GM12878 (cell line): Measurements from ENCODE around the gene PDE9A. TPM values are rescaled to one million over a fixed set of nuclear protein-coding genes. Genes with fewer than 3 reads are reported as not detected.

Experiments
- ATAC-seq: fragments of 200-7000 bp; cut with Tn5 transposase; 3 replicates; pipeline ENCODE4 v1.9.1; 2020; ENCODE audit warnings: mild to moderate bottlenecking, moderate library complexity
- BruUV-seq: library from RNA; stranded (reverse); fragments of 400-500 nt; replicated peaks from 2 replicates; lab custom pipeline; 2021; lab: Mats Ljungman, UMichigan
- CTCF ChIA-PET: fragments of 300-600 bp; sonication (Branson Sonifier 250); formaldehyde crosslinking; extraction: SDS; loops from one replicate; lab custom pipeline; 2021; ENCODE audit warnings: inconsistent platforms; lab: Yijun Ruan, JAX
- POLR2A ChIA-PET: fragments of 350-600 bp; formaldehyde crosslinking; extraction: SDS; loops from one replicate; lab custom pipeline; 2021; ENCODE audit warnings: inconsistent platforms; lab: Charles Lee
- RAD21 ChIA-PET: fragments of 300-600 bp; sonication (Branson Sonifier 250); formaldehyde crosslinking; loops from one replicate; lab custom pipeline; 2023; ENCODE audit warnings: antibody characterized with exemption; ENCODE audit not compliant: unreplicated experiment; lab: Charles Lee
- SMC1A ChIA-PET: fragments of 300-600 bp; sonication (Branson Sonifier 250); formaldehyde crosslinking; loops from one replicate; lab custom pipeline; 2023; ENCODE audit not compliant: unreplicated experiment, uncharacterized antibody; lab: Charles Lee
- DNase-seq: peaks from one replicate; pipeline ENCODE4 v3.0.0-alpha.2; 2011; ENCODE audit warnings: low read depth, low spot score
- FAIRE-seq: peaks from 3 replicates; lab custom pipeline; 2011; peaks lifted over from hg19 to GRCh38; lab: Jason Lieb, UNC
- H2AFZ ChIP-seq: 2 replicates; pipeline ENCODE4 v1.6.0; 2011; ENCODE audit warnings: low read depth, low read length, control low read depth; ENCODE audit not compliant: control insufficient read depth
- H3K27ac ChIP-seq: 2 replicates; pipeline ENCODE4 v1.5.1; 2011; ENCODE audit warnings: control low read depth; ENCODE audit not compliant: control insufficient read depth, insufficient read depth
- H3K27me3 ChIP-seq, 2 experiments: replicated peaks in 1 of 2; 2 replicates each; pipeline versions ENCODE4 v1.6.0 to v1.6.1; 2011; ENCODE audit warnings: low read length in 1 of 2; ENCODE audit not compliant: control insufficient read depth in 2 of 2, insufficient read depth in 2 of 2
- H3K36me3 ChIP-seq, 2 experiments: 2 replicates each; pipeline ENCODE4 v1.5.1; 2011; ENCODE audit warnings: low read length in 1 of 2; ENCODE audit not compliant: control insufficient read depth in 2 of 2, insufficient read depth in 2 of 2
- H3K4me1 ChIP-seq: 2 replicates; pipeline ENCODE4 v1.6.1; 2011; ENCODE audit warnings: mild to moderate bottlenecking, low read length, moderate library complexity, mixed read lengths; ENCODE audit not compliant: control insufficient read depth, insufficient read depth
- H3K4me2 ChIP-seq: 2 replicates; pipeline ENCODE4 v1.6.0; 2011; ENCODE audit warnings: control low read depth; ENCODE audit not compliant: control insufficient read depth, insufficient read depth
- H3K4me3 ChIP-seq: fragments of 200-600 bp; sonication (generic); 2 replicates; pipeline ENCODE4 v1.5.1; 2016
- H3K79me2 ChIP-seq: 2 replicates; pipeline ENCODE4 v1.6.0; 2011; ENCODE audit warnings: low read length; ENCODE audit not compliant: control insufficient read depth, insufficient read depth
- H3K9ac ChIP-seq: 2 replicates; pipeline ENCODE4 v1.8.0; 2011; ENCODE audit warnings: low read length, control low read depth, mixed read lengths; ENCODE audit not compliant: control insufficient read depth, insufficient read depth
- H3K9me3 ChIP-seq: replicated peaks from 3 replicates; pipeline ENCODE4 v1.5.1; 2011; ENCODE audit warnings: mild to moderate bottlenecking, low read length; ENCODE audit not compliant: control insufficient read depth, insufficient read depth
- H4K20me1 ChIP-seq: 2 replicates; pipeline ENCODE4 v1.6.0; 2011; ENCODE audit not compliant: control insufficient read depth, insufficient read depth
- BCL3 ChIP-seq: IDR thresholded peaks from 2 replicates; pipeline ENCODE4 v1.6.1; 2011; ENCODE audit warnings: borderline replicate concordance, low read depth, mild to moderate bottlenecking, moderate library complexity, low read length; ENCODE audit not compliant: insufficient read depth, poor library complexity, severe bottlenecking
- CHD4 ChIP-seq: fragments of 200-600 bp; sonication (generic); IDR thresholded peaks from 2 replicates; pipeline ENCODE4 v1.6.1; 2016; ENCODE audit warnings: mild to moderate bottlenecking
- E2F4 ChIP-seq: IDR thresholded peaks from 2 replicates; pipeline ENCODE4 v1.6.1; 2012; ENCODE audit warnings: low read depth, low read length, improper control_type of control experiment
- EP300 ChIP-seq, 2 experiments: fragments of 150-350 bp in 1 of 2; IDR thresholded peaks; 2 replicates each; pipeline ENCODE4 v1.6.1; 2011 to 2012; ENCODE audit warnings: low read depth in 2 of 2, low read length in 2 of 2, borderline replicate concordance in 1 of 2, improper control_type of control experiment in 1 of 2, inconsistent platforms in 1 of 2; ENCODE audit not compliant: control insufficient read depth in 1 of 2
- JUNB ChIP-seq: IDR thresholded peaks from 2 replicates; pipeline ENCODE4 v1.6.1; 2016; ENCODE audit warnings: antibody characterized with exemption, mild to moderate bottlenecking
- KAT2A ChIP-seq: conservative IDR thresholded peaks from 2 replicates; pipeline ENCODE4 v1.6.1; 2011; ENCODE audit warnings: low read depth, low read length; ENCODE audit not compliant: control insufficient read depth
- MTA2 ChIP-seq: fragments of 450-650 bp; IDR thresholded peaks from 2 replicates; pipeline ENCODE4 v1.6.1; 2016; ENCODE audit warnings: low read depth, mild to moderate bottlenecking, moderate library complexity
- NR2C2 ChIP-seq: IDR thresholded peaks from 2 replicates; pipeline ENCODE4 v1.6.1; 2011; ENCODE audit warnings: borderline replicate concordance, low read depth; ENCODE audit not compliant: control insufficient read depth, insufficient read length
- NR2F1 ChIP-seq: fragments of 450-650 bp; conservative IDR thresholded peaks from 2 replicates; pipeline ENCODE4 v1.6.1; 2017; ENCODE audit warnings: mild to moderate bottlenecking
- NRF1 ChIP-seq: conservative IDR thresholded peaks from 2 replicates; pipeline ENCODE4 v1.6.1; 2011; ENCODE audit warnings: mild to moderate bottlenecking, low read depth, low read length, improper control_type of control experiment
- PAX5 ChIP-seq: IDR thresholded peaks from 2 replicates; pipeline ENCODE4 v1.6.1; 2011; ENCODE audit warnings: low read depth, low read length, borderline replicate concordance
- POLR2AphosphoS5 ChIP-seq: IDR thresholded peaks from 2 replicates; pipeline ENCODE4 v1.6.1; 2011; ENCODE audit warnings: mild to moderate bottlenecking, low read length, inconsistent platforms
- SMAD5 ChIP-seq: IDR thresholded peaks from 2 replicates; pipeline ENCODE4 v1.6.1; 2016; ENCODE audit warnings: antibody characterized with exemption, low read depth
- SUPT20H ChIP-seq: IDR thresholded peaks from 2 replicates; pipeline ENCODE4 v1.6.1; 2011; ENCODE audit warnings: low read depth, mild to moderate bottlenecking, low read length, moderate library complexity, borderline replicate concordance; ENCODE audit not compliant: control insufficient read depth
- TAF1 ChIP-seq: IDR thresholded peaks from 2 replicates; pipeline ENCODE4 v1.6.1; 2011; ENCODE audit warnings: mild to moderate bottlenecking, low read depth, low read length, borderline replicate concordance
- TCF7 ChIP-seq: IDR thresholded peaks from 2 replicates; pipeline ENCODE4 v1.6.1; 2014; ENCODE audit warnings: antibody characterized with exemption, borderline replicate concordance
- YY1 ChIP-seq: IDR thresholded peaks from 2 replicates; pipeline ENCODE4 v1.6.1; 2011; ENCODE audit warnings: low read depth, mild to moderate bottlenecking, low read length
- ZNF207 ChIP-seq: fragments of 450-650 bp; IDR thresholded peaks from 2 replicates; pipeline ENCODE4 v1.6.1; 2014; ENCODE audit warnings: antibody characterized with exemption, mild to moderate bottlenecking, borderline replicate concordance
- ZNF622 ChIP-seq: fragments of 450-650 bp; IDR thresholded peaks from 2 replicates; pipeline ENCODE4 v1.6.1; 2017; ENCODE audit warnings: mild to moderate bottlenecking, inconsistent platforms
- ZNF687 ChIP-seq: fragments of 450-650 bp; IDR thresholded peaks from 2 replicates; pipeline ENCODE4 v1.6.1; 2017; ENCODE audit warnings: mild to moderate bottlenecking, moderate library complexity
- WGBS: methylation state at CpG from one replicate; pipeline ENCODE4 v1.1.6; 2016; ENCODE audit warnings: low lambda C conversion rate; ENCODE audit not compliant: insufficient replicate concordance, insufficient coverage; ENCODE audit errors: missing lambda C conversion rate; 5-methylcytosine and 5-hydroxymethylcytosine counted together
- in situ Hi-C: fragments of 300-500 bp; cut with MboI; formaldehyde crosslinking; loops from 9 replicates; pipeline ENCODE4 v1.14.3; 2018; ENCODE audit warnings: mixed read lengths
- intact Hi-C: fragments of 100-400 bp; cut with micrococcal nuclease; formaldehyde crosslinking; loops from one replicate; pipeline ENCODE4 v1.14.2; 2022; ENCODE audit not compliant: unreplicated experiment
- polyA plus RNA-seq, 11 experiments: library from polyadenylated mRNA; depleted of rRNA in 4 of 11; unstranded in 6 of 11; stranded (reverse) in 5 of 11; fragments of >200 nt; fragmentation: Nextera tagmentation in 4 of 11; fragmentation: Illumina TruSeq in 1 of 11; extraction: Ambion mirVana in 4 of 11; extraction: Trizol in 1 of 11; gene quantifications; 1 replicate in 1 of 11; 2 replicates in 10 of 11; pipeline versions ENCODE4 v1.2.1 to v1.2.3, GENCODE V29; 2011 to 2016; ENCODE audit warnings: inconsistent platforms in 2 of 11, missing spikeins in 2 of 11, low read depth in 1 of 11
- total RNA-seq, 4 experiments: library from RNA; depleted of rRNA in 3 of 4; stranded (reverse); fragments of >200 nt in 3 of 4; fragmentation: Illumina TruSeq in 1 of 4; extraction: Trizol in 1 of 4; gene quantifications; 2 replicates each; pipeline versions ENCODE4 v1.2.1 to v1.2.3, GENCODE V29; 2013 to 2021

Gene PDE9A
- total and polyA plus RNA-seq, 10 of the 15 experiments (the other 5 are each of a cell fraction or from before 2014, with no cell fraction given), result 0.08 to 0.45 (median 0.20) TPM; not detected in 1

GRCh38 chr21:42609811-42610210 is 43.6 kb upstream of the PDE9A start:
- Histone ChIP-seq H3K4me3 (no peak overlapping the region), H4K20me1 (no peaks in the 10 kb centered on the region), H3K4me1 (no peaks in the 10 kb centered on the region), H3K9ac (no peak overlapping the region), H2AFZ (no peak overlapping the region), H3K9me3 (peaks cover 5% of the 10 kb centered on the region; the same call in 2 of the 3 replicates), H3K27ac (no peak overlapping the region), H3K36me3 (no peaks in the 10 kb centered on the region), H3K79me2 (no peaks in the 10 kb centered on the region), H3K4me2 (no peak overlapping the region), H3K27me3 (no peaks in the 10 kb centered on the region)
- peak; percentile 92 for FAIRE-seq
- ChIA-PET SMC1A (interaction anchor here (1.0 kb wide), 1 partner anchor 14 kb away, joined by 3 read pairs; no protein-coding TSS in a partner anchor), POLR2A (no interaction called here), CTCF (no interaction called here), RAD21 (no interaction called here)
- BruUV-seq, result no TSS peak
- 8% methylated on average over 2 of the region's 2 CpGs for WGBS
- DNase-seq, result peak; percentile 83
- ATAC-seq, result peak; percentile 100
- intact Hi-C loops (no loop called here), in situ Hi-C loops (no loop called here)
- no peak for TF ChIP-seq MTA2
- no peak for TF ChIP-seq EP300 (IDR thresholded peaks at IDR 0.05; ENCODE audit: borderline replicate concordance in 1 of 2, control insufficient read depth in 1 of 2, low read depth in 2 of 2, low read length in 2 of 2)
- TF ChIP-seq TAF1, result no peak
- TF ChIP-seq NR2C2, result no peak
- no peak for TF ChIP-seq POLR2AphosphoS5
- peak; percentile 64; the same call in 1 of the 2 replicates for TF ChIP-seq TCF7
- peak; percentile 84 for TF ChIP-seq PAX5
- TF ChIP-seq E2F4, result no peak
- no peak for TF ChIP-seq CHD4
- no peak for TF ChIP-seq YY1
- no peak for TF ChIP-seq KAT2A
- no peak for TF ChIP-seq SUPT20H
- TF ChIP-seq NR2F1, result no peak
- no peak for TF ChIP-seq NRF1
- TF ChIP-seq BCL3, result no peak
- TF ChIP-seq ZNF687, result no peak
- no peak for TF ChIP-seq ZNF207
- TF ChIP-seq JUNB, result no peak
- TF ChIP-seq ZNF622, result no peak
- no peak for TF ChIP-seq SMAD5
